ENCODE measurements around the gene TBATA.

The TBATA gene, protein sequence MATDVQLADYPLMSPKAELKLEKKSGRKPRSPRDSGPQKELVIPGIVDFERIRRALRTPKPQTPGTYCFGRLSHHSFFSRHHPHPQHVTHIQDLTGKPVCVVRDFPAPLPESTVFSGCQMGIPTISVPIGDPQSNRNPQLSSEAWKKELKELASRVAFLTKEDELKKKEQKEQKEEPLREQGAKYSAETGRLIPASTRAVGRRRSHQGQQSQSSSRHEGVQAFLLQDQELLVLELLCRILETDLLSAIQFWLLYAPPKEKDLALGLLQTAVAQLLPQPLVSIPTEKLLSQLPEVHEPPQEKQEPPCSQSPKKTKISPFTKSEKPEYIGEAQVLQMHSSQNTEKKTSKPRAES

DNA sequence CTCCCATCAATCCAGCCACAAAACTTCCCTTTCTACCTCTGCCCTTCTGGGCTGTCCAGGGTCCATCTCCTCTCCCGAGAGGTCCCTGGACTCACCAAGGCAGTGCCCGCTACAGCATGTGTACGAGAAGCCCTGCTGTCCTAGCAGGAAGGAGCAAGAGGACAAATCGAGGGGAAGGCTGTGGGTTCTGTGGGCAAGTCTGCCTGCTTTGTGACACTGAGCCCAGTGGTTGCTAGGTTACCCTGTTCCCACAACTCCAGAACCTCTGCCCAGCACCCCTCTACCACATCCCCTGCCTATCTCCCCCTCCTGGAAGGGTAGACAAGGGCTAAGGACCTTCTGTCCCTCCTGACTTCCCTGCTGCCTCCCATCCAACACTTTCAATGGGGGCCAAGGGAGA is at the start of gene TBATA:
Gene TBATA, minus strand, starts transcription at position 188 of the 400 bp plus-strand sequence. CDS start 1,998 bp downstream, outside the sequence.
- no peak for DNase-seq (ENCODE audit: low read depth in 2 of 2, low spot score in 1 of 2)

DNA sequence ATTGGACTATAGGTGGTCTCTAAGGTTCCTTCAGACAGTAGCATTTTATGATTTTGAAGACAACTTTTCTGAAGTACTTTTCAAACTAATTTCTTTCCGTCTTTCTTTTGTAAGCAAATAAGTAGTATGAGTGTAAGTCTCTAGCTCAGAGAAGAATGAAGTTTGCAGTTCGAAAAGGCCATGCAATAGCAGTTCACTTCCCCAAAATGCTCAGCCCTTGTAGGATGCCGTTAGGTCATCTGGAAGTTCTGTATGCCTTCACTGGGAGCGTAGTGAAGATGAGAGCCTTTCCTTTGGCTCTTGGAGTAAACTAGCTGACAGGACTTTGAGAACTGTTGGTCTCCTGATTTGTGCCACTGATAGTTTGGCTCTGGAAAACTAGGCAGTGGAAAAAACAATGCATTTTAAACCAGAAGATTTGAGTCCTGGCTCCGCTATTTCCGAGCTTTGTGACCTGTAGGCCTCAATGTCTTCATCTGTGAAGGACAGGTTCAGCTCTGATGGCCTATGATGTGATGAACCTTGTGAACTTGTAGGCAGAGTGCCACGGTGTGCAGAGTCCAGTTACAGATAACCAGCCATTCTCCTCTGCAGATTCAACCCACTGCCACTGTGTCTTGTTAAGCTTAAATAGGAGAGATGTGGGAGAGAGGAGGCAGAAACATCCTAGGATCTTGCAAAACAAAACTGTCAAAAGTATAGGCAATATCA is 49.4 kb upstream of the TBATA start:
- DNase-seq (ENCODE audit: low read depth in 2 of 2, low spot score in 1 of 2), result no peak

DNA sequence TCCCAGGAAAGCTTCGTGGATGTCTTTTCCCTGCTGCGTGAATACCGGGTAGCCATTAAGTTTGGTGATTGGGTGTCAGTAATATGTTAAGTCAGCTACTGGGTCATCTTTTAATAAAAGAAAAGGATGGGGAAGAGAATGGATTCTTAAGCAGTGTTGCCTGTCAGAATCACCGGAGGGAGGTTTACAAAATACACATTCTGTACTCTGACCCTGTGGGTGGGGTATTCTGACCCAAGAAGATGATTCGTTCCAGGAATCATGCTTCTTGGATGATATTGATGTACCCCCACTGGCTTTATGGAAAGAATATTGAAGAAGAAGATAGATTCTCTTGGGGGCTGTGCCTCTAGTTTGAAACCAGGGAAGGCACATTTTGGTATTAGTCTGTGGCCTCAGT is 48.8 kb upstream of the TBATA start:
- no peak for DNase-seq (ENCODE audit: low read depth in 2 of 2, low spot score in 1 of 2)

DNA sequence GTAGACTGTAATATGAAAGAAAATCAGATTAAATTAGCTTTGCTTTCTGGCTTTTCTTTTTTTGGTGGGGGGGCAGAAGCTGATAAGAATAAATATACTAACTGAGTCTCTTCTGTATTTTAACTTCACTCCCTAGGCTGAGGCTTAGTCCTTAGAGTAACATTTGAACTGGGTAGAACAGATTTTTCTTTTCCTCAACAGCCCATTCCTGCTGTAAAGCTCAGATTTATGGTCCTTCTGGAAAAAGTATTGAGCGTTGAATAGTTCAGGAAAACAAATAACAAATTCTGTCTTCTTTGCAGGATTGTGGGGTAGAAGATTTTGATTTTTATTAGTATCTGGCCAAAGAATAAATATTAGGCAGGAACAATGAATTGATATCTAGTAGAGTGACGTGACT is 48.4 kb upstream of the TBATA start:
- no peak for DNase-seq (ENCODE audit: low read depth in 2 of 2, low spot score in 1 of 2)

DNA sequence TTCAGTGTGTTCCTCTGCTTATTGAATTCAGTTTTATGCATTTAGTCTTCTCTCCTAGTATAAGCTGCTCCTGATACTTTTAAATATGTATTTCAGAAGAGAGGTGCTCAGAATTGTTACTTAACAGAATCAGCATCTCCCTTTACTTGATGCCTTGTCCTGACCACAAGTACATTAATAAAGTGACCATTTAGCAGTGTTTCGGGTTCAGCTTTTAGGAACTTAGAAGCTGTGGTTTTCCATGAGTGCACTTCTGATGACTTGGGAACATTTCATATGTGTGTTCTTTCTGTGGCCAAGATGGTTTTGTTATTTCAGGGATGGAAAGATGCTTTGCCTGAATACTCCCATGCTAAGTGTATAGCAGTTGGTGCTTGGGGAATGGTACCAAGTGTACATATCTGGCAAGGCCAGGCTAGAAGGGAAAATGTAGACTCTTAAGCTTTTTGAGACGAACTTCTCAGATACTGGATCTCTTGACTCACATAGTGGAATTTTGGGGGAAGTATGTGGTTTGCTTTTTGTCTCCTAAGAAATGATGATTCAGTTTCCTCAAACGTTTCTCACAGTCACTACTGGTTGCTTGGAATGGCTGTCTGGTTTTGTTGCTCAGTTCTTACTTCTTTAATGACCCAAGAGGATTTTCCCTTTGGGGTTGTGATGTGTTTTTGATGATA is 47.8 kb upstream of the TBATA start:
- DNase-seq (ENCODE audit: low read depth in 2 of 2, low spot score in 1 of 2), result no peak

DNA sequence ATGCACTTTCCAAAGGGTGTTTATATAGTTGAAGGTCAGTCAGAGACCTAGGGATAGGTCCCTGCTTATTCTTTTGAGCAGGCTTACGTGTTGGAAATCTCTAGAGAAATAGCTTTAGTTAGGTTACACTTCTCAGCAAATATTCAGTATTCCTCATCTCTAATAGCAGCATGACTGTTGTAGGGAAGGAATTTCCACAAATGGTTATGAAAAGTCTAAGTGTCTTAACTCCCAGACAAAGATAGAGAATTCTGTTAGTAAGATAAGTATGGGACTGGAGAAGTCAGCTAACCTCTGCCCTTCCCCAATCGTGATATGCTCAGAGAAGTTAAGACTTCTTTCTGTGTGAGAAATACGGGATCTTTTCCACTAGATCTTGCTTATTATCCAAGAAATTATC is 47.0 kb upstream of the TBATA start:
- DNase-seq (ENCODE audit: low read depth in 2 of 2, low spot score in 1 of 2), result no peak

DNA sequence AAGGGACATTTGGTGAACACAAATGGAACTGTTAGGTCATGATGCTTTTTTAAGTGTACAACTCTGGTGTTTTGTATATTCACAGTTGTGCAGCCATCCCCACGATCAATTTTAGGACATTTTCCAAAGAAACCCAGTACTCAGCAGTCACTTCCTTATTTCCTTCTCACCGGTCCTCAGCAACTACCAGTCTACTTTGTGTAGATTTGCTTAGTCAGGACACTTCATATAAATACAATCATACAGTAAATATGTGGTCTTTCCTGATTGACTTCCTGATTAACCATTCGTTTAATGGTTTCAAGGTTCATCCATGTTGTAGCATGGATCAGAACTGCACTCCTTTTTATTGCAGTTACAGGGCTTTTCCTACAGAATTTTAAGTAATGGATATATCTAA is 45.0 kb upstream of the TBATA start:
- DNase-seq (ENCODE audit: low read depth in 2 of 2, low spot score in 1 of 2), result no peak

DNA sequence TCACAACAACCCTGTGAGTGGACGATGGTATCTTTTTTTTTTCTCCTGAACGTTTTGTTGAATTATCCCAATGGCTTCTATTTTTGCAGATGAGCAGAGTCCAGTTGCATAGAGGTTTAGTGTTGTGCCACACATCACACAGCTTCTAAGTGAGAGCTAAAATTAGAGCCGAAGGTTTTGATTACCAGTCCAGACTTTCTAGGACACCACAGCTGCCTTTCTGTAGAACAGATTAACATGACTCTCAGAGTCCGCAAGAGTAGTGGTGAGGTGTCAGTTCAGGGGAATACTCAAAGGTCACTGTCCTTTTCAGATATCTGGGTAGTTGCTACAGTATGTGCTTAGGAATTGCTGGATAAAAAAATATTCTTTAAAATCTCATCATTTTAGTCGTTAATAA is 44.4 kb upstream of the TBATA start:
- DNase-seq (ENCODE audit: low read depth in 2 of 2, low spot score in 1 of 2), result no peak

DNA sequence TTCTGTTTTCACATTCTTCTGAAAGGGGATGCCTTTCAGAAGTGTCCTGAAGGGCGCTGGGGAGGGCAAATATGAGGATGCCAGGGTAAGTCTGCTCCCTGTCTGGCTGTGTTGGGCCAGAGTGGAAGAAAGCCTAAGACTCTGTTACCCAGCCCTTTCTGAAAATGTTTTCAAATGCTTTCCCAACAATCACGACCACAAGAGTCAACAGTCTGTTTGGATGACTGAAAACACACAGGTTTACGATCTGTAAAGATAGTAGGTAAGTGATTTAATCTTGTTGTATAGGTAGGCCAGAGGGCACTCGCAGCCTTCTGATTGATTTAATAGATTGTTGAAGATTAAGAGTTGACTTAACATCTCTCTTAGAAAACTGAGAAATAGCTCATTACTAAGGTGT is 43.7 kb upstream of the TBATA start:
- DNase-seq (ENCODE audit: low read depth in 2 of 2, low spot score in 1 of 2), result no peak

DNA sequence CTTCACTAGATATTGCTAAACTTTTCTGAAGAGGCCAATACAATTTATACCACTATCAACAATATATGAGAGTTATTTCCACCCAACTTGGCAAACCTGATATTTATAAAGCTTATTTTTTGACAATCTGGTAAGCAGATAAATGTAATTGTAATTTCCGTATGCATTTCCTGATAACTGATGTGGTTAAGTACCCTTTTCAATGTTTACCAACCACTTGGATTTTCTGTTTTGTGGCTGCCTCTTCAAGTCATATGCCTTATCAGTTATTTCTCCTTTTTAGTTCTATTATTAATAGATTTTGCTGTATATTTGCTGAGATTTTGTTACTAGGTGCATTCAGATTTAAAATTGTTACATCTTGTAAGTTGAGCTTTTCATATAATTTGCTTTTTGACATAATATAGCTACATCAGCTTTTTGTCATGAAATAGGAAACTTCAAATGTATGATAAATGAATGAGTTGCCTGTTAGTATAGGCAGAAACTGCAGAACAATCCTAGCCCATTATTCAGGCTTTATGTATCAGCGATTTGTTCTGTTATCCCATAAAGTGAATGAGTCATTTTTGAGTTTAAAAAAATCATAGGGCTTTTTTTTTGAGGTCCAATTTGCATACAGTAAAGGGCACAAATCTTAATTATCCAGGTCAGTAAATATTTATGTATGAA is 42.0 kb upstream of the TBATA start:
- DNase-seq (ENCODE audit: low read depth in 2 of 2, low spot score in 1 of 2), result no peak

DNA sequence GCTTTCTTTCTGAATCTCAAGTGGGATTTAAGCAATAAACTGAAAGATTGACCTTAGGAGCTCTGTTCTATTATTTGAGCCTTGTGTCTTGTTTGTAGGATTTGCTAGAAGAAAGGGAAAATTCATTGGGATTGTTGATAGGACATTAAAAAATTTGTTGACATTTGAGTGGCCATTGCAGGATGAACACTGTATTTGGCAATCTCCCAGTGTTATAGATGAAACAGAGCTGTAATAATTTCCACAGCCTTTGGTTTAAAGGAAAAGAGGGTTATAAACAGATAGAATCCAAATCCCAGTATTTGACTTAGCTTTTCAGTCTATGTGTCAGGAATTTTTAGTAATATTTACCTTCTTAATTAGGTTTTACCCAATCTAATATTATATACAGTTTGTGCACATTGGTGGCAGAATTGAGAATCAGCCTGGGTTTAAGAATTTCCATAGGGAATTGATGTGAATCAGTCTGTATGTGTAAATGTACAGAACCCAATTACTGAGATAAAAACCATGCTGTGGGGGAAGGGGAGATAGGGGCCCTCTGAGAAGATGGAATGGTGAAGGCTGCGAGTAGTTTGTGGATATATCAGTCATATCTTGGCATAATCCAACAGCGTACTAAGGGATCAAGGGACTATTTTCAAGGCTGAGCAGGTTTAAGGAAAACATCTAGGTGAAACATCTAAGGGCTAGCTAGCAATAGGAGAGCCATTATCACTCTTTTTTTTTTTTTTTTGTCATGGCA is 37.1 kb upstream of the TBATA start:
- no peak for DNase-seq (ENCODE audit: low read depth in 2 of 2, low spot score in 1 of 2)

DNA sequence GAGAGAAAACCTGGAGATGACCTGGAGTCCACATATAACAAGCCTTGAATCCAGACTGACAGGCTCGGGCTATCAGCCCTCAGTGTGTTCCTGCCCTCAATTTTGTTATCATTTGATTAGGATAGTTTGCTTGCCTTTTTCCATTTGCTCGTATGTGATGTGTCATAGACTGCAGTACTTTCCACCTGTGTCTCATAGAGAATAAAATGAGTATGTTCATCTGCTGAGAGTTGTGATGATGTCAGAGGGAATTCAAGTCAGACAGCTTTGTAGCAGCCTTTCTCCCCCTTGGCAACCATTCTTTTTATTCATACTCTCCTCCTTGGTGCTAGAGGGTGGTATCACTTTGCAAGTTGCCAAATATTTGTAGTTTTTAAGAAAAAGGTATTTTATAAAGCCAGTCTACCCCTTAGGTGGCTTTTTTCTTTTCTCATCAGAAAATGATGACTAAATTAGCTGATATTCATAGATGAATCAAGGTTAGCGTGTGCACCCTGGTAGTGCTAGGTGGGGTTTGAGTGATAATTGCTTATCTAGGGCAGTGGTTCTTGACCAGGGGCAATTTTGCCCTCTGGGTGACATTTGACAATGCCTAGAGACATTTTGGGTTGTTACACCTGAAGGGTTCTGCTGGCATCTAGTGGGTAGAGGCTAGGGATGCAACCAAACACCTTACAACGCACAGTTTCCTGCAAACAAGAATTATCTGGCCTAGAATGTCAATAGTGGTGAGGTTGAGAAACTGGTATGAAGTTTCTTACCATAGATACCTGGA is 36.0 kb upstream of the TBATA start:
- DNase-seq (ENCODE audit: low read depth in 2 of 2, low spot score in 1 of 2), result no peak

DNA sequence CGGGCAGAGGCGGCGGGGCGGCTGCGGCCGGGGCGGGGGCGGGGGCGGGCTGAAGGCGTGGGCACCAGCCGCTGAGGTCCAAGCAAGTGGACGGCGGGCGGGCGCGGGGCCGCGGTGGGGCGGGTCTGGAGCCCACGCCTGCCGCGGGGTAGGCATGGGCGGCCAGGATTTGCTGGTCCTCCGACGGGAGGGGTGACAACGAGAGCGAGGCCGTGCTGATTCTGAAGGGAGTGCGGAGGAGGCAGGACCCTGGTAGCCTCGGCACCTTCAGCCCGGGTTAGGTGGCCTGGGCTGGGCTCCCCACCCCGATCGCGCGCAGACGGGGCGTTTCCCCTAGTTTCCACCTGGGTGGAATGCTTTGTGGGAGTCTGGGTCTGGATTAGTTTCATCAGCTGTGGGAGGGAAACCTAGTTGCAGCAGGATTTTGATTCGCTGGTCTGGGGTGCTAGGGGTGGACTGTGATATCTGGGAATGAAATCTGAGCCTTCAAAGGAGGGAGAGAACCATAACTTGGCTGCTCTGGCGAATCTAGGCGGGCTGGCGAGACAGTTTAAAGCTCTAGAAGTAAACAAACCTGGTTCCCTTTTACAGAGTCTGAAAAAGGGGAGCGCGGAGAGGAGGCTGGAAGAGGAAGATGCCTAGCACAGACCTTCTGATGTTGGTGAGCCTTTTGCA is 31.2 kb upstream of the TBATA start:
- DNase-seq (ENCODE audit: low read depth in 2 of 2, low spot score in 1 of 2), result peak in 1 of 2 donors; percentile 15

DNA sequence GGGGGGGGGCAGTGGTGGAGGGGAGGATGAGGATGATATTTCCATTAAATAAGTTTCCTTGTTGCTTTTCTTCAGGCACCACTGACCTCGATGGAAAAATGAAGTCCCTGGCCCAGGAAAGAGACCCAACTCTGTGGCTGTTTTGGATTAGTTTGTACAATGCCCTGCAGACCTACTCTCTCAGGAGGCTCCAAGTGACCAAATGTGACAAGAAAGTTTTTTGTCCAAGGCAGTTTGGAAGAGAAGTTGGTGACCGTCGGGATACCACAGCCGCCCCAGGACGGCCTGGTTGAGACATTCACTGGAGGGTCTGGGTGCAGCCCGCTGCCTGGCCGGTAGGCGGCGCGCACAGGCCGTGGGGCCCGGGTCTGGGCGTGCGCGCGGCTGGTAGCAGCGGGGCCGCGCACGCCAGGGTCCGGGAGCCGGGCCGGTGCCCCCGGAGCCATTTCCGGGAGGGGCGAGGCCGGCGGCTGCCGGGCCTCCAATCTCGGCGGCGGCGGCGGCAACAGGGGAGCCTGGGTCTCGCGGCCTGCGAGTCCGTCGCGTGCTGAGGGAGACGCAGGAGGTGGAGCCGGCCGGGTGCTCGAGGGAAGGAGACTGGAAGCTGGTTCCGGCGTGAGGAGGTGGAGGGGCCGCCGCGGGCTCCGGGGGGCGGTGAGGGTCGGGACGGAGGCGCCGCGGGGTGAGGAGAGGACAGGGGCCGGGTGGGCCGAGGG is 30.5 kb upstream of the TBATA start, which contains the start of gene SGPL1:
Gene SGPL1, plus strand, starts transcription at position 445 of the 716 bp plus-strand sequence. CDS start 906 bp downstream, outside the sequence.
- peak; percentile 66 to 75 for DNase-seq (ENCODE audit: low read depth in 2 of 2, low spot score in 1 of 2)

DNA sequence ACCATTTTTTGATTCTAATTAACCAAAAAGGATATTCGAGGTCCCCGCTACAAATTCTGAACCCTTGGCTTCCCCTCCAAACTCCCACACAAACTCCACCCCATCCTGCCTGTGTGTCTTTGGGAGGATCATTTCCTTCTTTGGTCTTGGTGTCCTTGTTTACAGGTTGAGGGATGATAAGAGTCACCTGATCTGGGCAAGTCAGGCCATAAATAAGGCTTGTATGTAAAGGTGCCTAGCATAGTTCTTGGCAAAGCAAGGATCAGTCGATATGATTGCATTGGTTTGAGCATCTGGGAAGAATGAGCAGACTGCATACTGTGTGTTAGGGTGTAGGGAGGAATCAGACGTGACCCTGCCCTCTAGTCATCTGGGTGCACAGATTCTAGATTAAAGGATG is 28.9 kb upstream of the TBATA start:
- DNase-seq (ENCODE audit: low read depth in 2 of 2, low spot score in 1 of 2), result no peak

DNA sequence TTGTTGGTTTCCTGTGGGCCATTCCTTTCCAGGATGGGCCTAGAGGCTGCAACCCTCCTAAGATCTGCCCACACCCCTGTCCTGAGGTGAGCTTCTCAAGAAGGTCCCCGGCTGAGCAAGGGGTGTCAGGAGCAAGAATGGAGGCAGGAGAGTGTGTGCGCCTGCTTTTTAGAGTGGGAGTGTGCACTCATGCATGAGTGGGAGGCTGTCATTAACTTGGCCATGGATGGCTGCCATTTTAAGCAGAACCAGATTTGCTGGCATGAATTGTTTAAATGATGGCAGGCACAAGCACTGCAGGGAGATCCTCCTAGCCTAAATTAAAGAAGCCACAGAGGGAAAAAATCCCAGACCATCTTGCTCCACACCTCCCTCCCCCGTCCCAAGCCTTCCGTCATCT is 27.6 kb upstream of the TBATA start:
- no peak for DNase-seq (ENCODE audit: low read depth in 2 of 2, low spot score in 1 of 2)

DNA sequence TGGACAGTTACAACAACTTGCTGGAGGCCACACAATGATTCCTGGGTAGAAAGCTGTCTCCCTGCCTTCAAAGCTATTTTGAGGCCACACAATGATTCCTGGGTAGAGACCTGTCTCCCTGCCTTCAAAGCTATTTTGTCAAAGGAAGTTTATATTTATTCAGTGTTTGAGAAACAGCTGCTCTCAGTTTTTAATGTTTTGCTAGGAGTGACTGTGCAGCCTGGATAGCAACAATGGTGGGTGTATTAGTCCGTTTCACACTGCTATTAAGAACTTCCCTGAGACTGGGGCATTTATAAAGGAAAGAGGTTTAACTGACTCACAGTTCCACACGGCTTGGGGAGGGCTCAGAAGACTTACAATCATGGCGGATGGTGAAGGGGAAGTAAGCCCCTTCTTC is 26.7 kb upstream of the TBATA start:
- no peak for DNase-seq (ENCODE audit: low read depth in 2 of 2, low spot score in 1 of 2)

DNA sequence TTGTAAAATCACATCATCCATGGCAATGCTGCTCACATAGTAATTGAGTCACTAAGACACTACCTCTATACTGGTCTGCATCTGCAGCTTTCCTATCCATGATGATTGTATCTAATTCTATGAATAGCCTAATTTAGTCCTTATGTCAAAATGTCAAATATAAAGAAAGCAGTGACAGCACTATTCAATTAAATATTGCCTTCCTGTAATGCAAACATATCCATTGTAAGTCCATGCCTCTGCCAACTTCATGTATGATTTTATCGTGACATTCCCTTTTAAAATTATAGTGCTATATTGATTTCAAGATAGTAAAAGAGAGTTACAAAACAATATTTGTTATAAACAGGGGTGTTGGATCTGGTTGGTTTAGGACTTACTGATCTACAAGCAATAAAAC is 25.8 kb upstream of the TBATA start:
- no peak for DNase-seq (ENCODE audit: low read depth in 2 of 2, low spot score in 1 of 2)

DNA sequence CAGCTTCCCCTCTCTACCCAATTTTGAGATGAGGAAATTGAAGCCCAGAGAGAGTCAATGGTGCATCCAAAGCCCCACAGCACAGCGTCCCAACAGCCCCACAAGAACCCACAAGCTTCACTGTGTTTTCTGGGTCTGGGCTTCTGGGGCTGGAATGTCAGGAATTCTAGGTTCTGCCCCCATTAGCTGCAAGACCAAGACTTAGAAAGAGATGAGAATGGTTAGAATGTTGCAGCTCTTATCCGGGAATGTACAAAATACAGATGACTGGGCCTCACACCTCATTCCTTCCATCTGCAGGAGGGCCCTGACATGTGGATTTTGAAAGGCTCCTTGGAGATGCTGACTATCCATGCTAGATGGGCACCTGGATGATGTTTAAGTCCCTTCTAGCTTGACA is 24.5 kb upstream of the TBATA start:
- no peak for DNase-seq (ENCODE audit: low read depth in 2 of 2, low spot score in 1 of 2)

Data from stimulated activated CD8-positive, alpha-beta memory T cell treated with anti-CD3 and anti-CD28 coated beads, Interleukin-4, amount 100 ng/mL, for 4 hours (primary cell).